HepG2 (cell line): Measurements from ENCODE around the gene EDN2.

Experiments
- BHLHE40 ChIP-seq: IDR thresholded peaks from 2 replicates; pipeline ENCODE4 v1.6.1; 2011; ENCODE audit warnings: low read length, improper control_type of control experiment
- CEBPZ ChIP-seq: IDR thresholded peaks from 2 replicates; pipeline ENCODE4 v1.6.1; 2012; ENCODE audit warnings: low read length, improper control_type of control experiment
- CHD2 ChIP-seq: IDR thresholded peaks from 2 replicates; pipeline ENCODE4 v1.6.1; 2011; ENCODE audit warnings: low read depth, low read length, improper control_type of control experiment
- CREB1 ChIP-seq, 2 experiments: fragments of 450-650 bp in 1 of 2; IDR thresholded peaks; 2 replicates each; pipeline ENCODE4 v1.6.1; 2016 to 2017; ENCODE audit warnings: control low read depth in 1 of 2, mild to moderate bottlenecking in 1 of 2, missing compliant biosample characterization in 1 of 2, missing genetic modification characterization in 1 of 2
- ESRRA ChIP-seq: sonication (generic); formaldehyde crosslinking; IDR thresholded peaks from 2 replicates; pipeline ENCODE4 v1.5.1; 2020; ENCODE audit warnings: mild to moderate bottlenecking, low read depth, missing genetic modification reagents
- FOXK2 ChIP-seq: fragments of 450-650 bp; IDR thresholded peaks from 2 replicates; pipeline ENCODE4 v1.6.1; 2016
- FOXM1 ChIP-seq: sonication (generic); formaldehyde crosslinking; IDR thresholded peaks from 2 replicates; pipeline ENCODE4 v1.5.0; 2020; ENCODE audit warnings: missing genetic modification reagents
- RFX5 ChIP-seq: IDR thresholded peaks from 2 replicates; pipeline ENCODE4 v1.6.1; 2011; ENCODE audit warnings: low read depth, low read length, improper control_type of control experiment
- SNAPC5 ChIP-seq: sonication (generic); formaldehyde crosslinking; IDR thresholded peaks from 2 replicates; pipeline ENCODE4 v1.8.1; 2023; ENCODE audit warnings: mild to moderate bottlenecking, missing genetic modification reagents, borderline replicate concordance
- TOE1 ChIP-seq: sonication (generic); formaldehyde crosslinking; IDR thresholded peaks from 2 replicates; pipeline ENCODE4 v1.4.0; 2020; ENCODE audit warnings: mild to moderate bottlenecking, missing genetic modification reagents
- ZNF224 ChIP-seq: sonication (generic); formaldehyde crosslinking; IDR thresholded peaks from 2 replicates; pipeline ENCODE4 v1.5.0; 2020; ENCODE audit warnings: mild to moderate bottlenecking, missing genetic modification reagents
- ZNF350 ChIP-seq: sonication (generic); formaldehyde crosslinking; IDR thresholded peaks from 2 replicates; pipeline ENCODE4 v1.4.0; 2020; ENCODE audit warnings: mild to moderate bottlenecking, low read depth, missing genetic modification reagents, borderline replicate concordance

GRCh38 chr1:41524676-41525675 lies 40.5 kb upstream of the EDN2 start:
- TF ChIP-seq TOE1 (CRISPR knock-in tag) (no peak), ESRRA (CRISPR knock-in tag) (no peak), FOXM1 (CRISPR knock-in tag) (no peak), ZNF350 (CRISPR knock-in tag) (no peak), FOXK2 (no peak), CEBPZ (no peak), CREB1 (IDR thresholded peaks at IDR 0.05) (no peak), CREB1 (CRISPR knock-in tag; IDR thresholded peaks at IDR 0.05) (no peak), ZNF224 (CRISPR knock-in tag) (no peak), CHD2 (no peak), RFX5 (no peak), SNAPC5 (CRISPR knock-in tag) (no peak), BHLHE40 (no peak)
